ENCODE data around the gene CYP20A1.
"Not testable (repeated sequence)": the region's sequence is repeated elsewhere in the genome, so short reads cannot be mapped to it uniquely, and the experiment has no call there.

CYP20A1 gene

DNA sequence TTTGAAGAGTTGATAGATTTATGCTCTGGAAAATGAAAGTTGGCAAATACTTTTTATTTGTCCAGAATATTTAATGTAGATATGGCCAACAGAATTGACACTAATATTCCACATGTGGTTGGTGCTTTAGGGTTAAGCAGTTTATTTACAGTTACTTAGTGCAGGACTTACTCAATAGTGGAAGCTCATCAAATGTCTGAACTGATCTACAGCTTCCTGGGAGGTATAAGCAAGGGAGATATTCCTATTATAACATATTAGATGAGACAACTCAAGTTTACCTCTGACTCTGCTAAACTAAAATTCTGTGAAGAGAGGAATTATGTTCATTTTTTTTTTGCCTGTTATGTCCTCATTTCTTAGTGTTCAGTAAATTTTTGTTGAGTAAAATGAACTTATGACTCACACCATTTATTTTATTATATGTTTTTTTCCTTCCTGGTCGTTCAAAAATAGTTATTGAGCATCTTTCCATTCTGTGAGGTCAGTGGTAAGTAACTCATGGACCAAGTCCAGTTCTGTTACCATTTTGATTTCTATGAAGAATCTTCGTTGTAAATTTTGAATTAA is 103.0 kb downstream of the CYP20A1 start:
- no peak overlapping the region for H3K9ac ChIP-seq (ENCODE audit: low read length)

GRCh38 chr2:203342374-203342773 is 103.6 kb downstream of the CYP20A1 start:
- not testable (repeated sequence) for H3K4me1 ChIP-seq (ENCODE audit: insufficient read depth, low read length); H3K9ac ChIP-seq (ENCODE audit: low read length); H3K36me3 ChIP-seq (ENCODE audit: insufficient read depth, low read length); H3K4me3 ChIP-seq (ENCODE audit: low read depth in 1 of 2, low read length in 2 of 2); H3K27ac ChIP-seq (ENCODE audit: low read depth, low read length); H3K9me3 ChIP-seq (ENCODE audit: low read length); H3K27me3 ChIP-seq (ENCODE audit: control insufficient read depth in 1 of 2, insufficient read depth in 2 of 2, low read length in 2 of 2)

More for the DNA sequence above, 103.0 kb downstream of the CYP20A1 start:
- no peaks in the 10 kb centered on the region for H3K9me3 ChIP-seq (ENCODE audit: low read length)
- H3K27me3 ChIP-seq (ENCODE audit: control insufficient read depth in 1 of 2, insufficient read depth in 2 of 2, low read length in 2 of 2): no peaks in the 10 kb centered on the region
- H3K27ac ChIP-seq (ENCODE audit: low read depth, low read length): no peak overlapping the region
- no peaks in the 10 kb centered on the region for H3K36me3 ChIP-seq (ENCODE audit: insufficient read depth, low read length)
- H3K4me1 ChIP-seq (ENCODE audit: insufficient read depth, low read length): peaks cover 8% of the 10 kb centered on the region
- H3K4me3 ChIP-seq (ENCODE audit: low read depth in 1 of 2, low read length in 2 of 2): no peak overlapping the region

- H3K9ac ChIP-seq (ENCODE audit: low read length): no peak overlapping the region
- no peaks in the 10 kb centered on the region for H3K9me3 ChIP-seq (ENCODE audit: low read length)
- no peaks in the 10 kb centered on the region for H3K36me3 ChIP-seq (ENCODE audit: insufficient read depth, low read length)
- no peak overlapping the region for H3K4me3 ChIP-seq (ENCODE audit: low read depth in 1 of 2, low read length in 2 of 2)
- H3K27ac ChIP-seq (ENCODE audit: low read depth, low read length): no peak overlapping the region
- peaks cover 8% of the 10 kb centered on the region for H3K4me1 ChIP-seq (ENCODE audit: insufficient read depth, low read length)
- H3K27me3 ChIP-seq (ENCODE audit: control insufficient read depth in 1 of 2, insufficient read depth in 2 of 2, low read length in 2 of 2): no peaks in the 10 kb centered on the region
Measured at GRCh38 chr2:203344667-203345066, 105.8 kb downstream of the CYP20A1 start.

DNA sequence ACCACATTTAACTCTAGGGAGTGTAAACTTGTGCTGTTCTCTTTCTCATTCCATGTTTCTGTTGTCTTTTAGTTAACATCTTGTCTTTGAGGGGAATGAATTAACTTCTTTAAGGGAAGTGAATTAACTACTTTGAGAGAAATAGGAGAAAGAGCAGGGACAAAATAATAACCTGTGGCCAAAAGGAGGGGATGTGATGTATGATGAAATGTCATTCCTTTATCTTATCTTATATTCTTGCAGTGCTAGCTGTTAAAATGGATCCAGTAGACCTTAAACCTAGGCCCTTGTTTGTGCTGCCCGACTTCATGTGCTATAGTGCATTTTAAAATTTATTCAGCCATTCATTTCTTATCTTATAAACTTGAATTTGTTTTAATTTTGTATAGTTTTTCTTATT is 107.8 kb downstream of the CYP20A1 start:
- H3K4me1 ChIP-seq (ENCODE audit: insufficient read depth, low read length): no peaks in the 10 kb centered on the region
- H3K9ac ChIP-seq (ENCODE audit: low read length): no peak overlapping the region
- H3K27me3 ChIP-seq (ENCODE audit: control insufficient read depth in 1 of 2, insufficient read depth in 2 of 2, low read length in 2 of 2): no peaks in the 10 kb centered on the region
- no peaks in the 10 kb centered on the region for H3K36me3 ChIP-seq (ENCODE audit: insufficient read depth, low read length)
- no peak overlapping the region for H3K4me3 ChIP-seq (ENCODE audit: low read depth in 1 of 2, low read length in 2 of 2)
- H3K27ac ChIP-seq (ENCODE audit: low read depth, low read length): no peak overlapping the region
- H3K9me3 ChIP-seq (ENCODE audit: low read length): no peaks in the 10 kb centered on the region

- H3K27ac ChIP-seq (ENCODE audit: low read depth, low read length): no peak overlapping the region
- H3K9ac ChIP-seq (ENCODE audit: low read length): no peak overlapping the region
- H3K36me3 ChIP-seq (ENCODE audit: insufficient read depth, low read length): no peaks in the 10 kb centered on the region
- no peaks in the 10 kb centered on the region for H3K27me3 ChIP-seq (ENCODE audit: control insufficient read depth in 1 of 2, insufficient read depth in 2 of 2, low read length in 2 of 2)
- no peaks in the 10 kb centered on the region for H3K9me3 ChIP-seq (ENCODE audit: low read length)
- H3K4me1 ChIP-seq (ENCODE audit: insufficient read depth, low read length): no peaks in the 10 kb centered on the region
- H3K4me3 ChIP-seq (ENCODE audit: low read depth in 1 of 2, low read length in 2 of 2): no peak overlapping the region
Measured at GRCh38 chr2:203347375-203347774, 108.6 kb downstream of the CYP20A1 start.

- Histone ChIP-seq H3K4me3 (ENCODE audit: low read depth in 1 of 2, low read length in 2 of 2) (no peak overlapping the region), H3K9me3 (ENCODE audit: low read length) (no peaks in the 10 kb centered on the region), H3K27ac (ENCODE audit: low read depth, low read length) (no peak overlapping the region), H3K36me3 (ENCODE audit: insufficient read depth, low read length) (no peaks in the 10 kb centered on the region), H3K4me1 (ENCODE audit: insufficient read depth, low read length) (no peaks in the 10 kb centered on the region), H3K9ac (ENCODE audit: low read length) (no peak overlapping the region), H3K27me3 (ENCODE audit: control insufficient read depth in 1 of 2, insufficient read depth in 2 of 2, low read length in 2 of 2) (no peaks in the 10 kb centered on the region)
Measured at GRCh38 chr2:203352604-203353255, 113.9 kb downstream of the CYP20A1 start.

DNA sequence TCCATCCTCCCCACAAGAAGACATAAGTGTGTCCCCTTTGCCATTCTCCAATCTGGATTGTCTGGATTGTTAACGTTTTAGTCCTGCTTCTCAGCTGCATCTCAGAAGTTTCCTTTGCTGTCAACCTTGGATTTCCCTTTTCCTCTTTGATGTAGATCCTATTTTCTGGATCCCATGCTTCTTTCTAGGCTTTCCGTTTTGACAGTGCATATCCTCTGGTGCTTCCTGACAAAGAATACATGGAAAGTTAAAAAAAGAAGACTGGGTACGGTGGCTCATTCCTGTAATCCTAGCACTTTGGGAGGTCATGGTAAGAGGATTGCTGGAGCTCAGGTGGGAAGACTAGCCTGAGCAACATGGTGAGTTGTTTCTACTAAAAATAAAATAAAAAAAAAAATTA is 116.1 kb downstream of the CYP20A1 start:
- no peaks in the 10 kb centered on the region for H3K9me3 ChIP-seq (ENCODE audit: low read length)

More for the DNA sequence above, 116.1 kb downstream of the CYP20A1 start:
- Histone ChIP-seq H3K9ac (ENCODE audit: low read length) (no peak overlapping the region), H3K36me3 (ENCODE audit: insufficient read depth, low read length) (no peaks in the 10 kb centered on the region), H3K27me3 (ENCODE audit: control insufficient read depth in 1 of 2, insufficient read depth in 2 of 2, low read length in 2 of 2) (no peaks in the 10 kb centered on the region), H3K27ac (ENCODE audit: low read depth, low read length) (no peak overlapping the region), H3K4me1 (ENCODE audit: insufficient read depth, low read length) (no peaks in the 10 kb centered on the region), H3K4me3 (ENCODE audit: low read depth in 1 of 2, low read length in 2 of 2) (no peak overlapping the region)

Data from muscle layer of colon (tissue), 2 donors.